ENCODE measurements around the gene ALDOB.

GRCh38 chr9:101381833-101382342, 53.7 kb downstream of the ALDOB start:
- TF ChIP-seq GATA3 (IDR thresholded peaks at IDR 0.05; ENCODE audit: low read depth, low read length): no peak
- no peak for TF ChIP-seq GATA2 (IDR thresholded peaks at IDR 0.05; ENCODE audit: low read depth, low read length)

Data from SH-SY5Y (cell line).